Caco-2 (cell line): Measurements from ENCODE around the gene AP3B2. TPM values are rescaled to one million over a fixed set of nuclear protein-coding genes. Genes with fewer than 3 reads are reported as not detected.
"Not testable (repeated sequence)": the region's sequence is repeated elsewhere in the genome, so short reads cannot be mapped to it uniquely, and the experiment has no call there.

Source experiments
- BruUV-seq: library from RNA; stranded (reverse); fragments of 400-500 nt; replicated peaks from 2 replicates; lab custom pipeline; 2021; lab: Mats Ljungman, UMichigan
- CTCF ChIA-PET: fragments of 300-600 bp; sonication (Branson Sonifier 250); formaldehyde crosslinking; loops from one replicate; lab custom pipeline; 2022; ENCODE audit warnings: antibody characterized with exemption; lab: Charles Lee
- POLR2A ChIA-PET: fragments of 300-600 bp; sonication (Branson Sonifier 250); formaldehyde crosslinking; loops from one replicate; lab custom pipeline; 2022; ENCODE audit warnings: antibody characterized with exemption; lab: Charles Lee
- DNase-seq, 2 experiments: peaks; one replicate each; pipeline versions ENCODE4 v3.0.0 to v3.0.0-alpha.2; 2020 to 2022
- H3K27me3 ChIP-seq: replicated peaks from 2 replicates; pipeline ENCODE4 v1.6.0; 2011; ENCODE audit warnings: low read length; ENCODE audit not compliant: control insufficient read depth, insufficient read depth
- H3K36me3 ChIP-seq: 2 replicates; pipeline ENCODE4 v1.5.1; 2011; ENCODE audit warnings: low read length; ENCODE audit not compliant: control insufficient read depth, insufficient read depth
- H3K4me1 ChIP-seq: fragments of 250-450 bp; sonication (Bioruptor Pico); 2 replicates; pipeline ENCODE4 v1.5.1; 2020; ENCODE audit warnings: mild to moderate bottlenecking
- H3K4me3 ChIP-seq: 2 replicates; pipeline ENCODE4 v1.5.1; 2011; ENCODE audit warnings: low read depth, mild to moderate bottlenecking, control low read depth, low read length
- H3K9me3 ChIP-seq: fragments of 250-450 bp; sonication (Bioruptor Pico); 2 replicates; pipeline ENCODE4 v1.5.1; 2020; ENCODE audit warnings: mild to moderate bottlenecking, moderate library complexity
- H3K27ac Mint-ChIP-seq: one replicate; pipeline ENCODE4 v1.8.0; 2022; ENCODE audit warnings: mixed read lengths; ENCODE audit not compliant: unreplicated experiment
- H3K27me3 Mint-ChIP-seq: one replicate; pipeline ENCODE4 v1.8.0; 2022; ENCODE audit warnings: mixed read lengths; ENCODE audit not compliant: insufficient read depth, unreplicated experiment
- H3K36me3 Mint-ChIP-seq: one replicate; pipeline ENCODE4 v1.8.0; 2022; ENCODE audit warnings: mild to moderate bottlenecking, mixed read lengths; ENCODE audit not compliant: insufficient read depth, unreplicated experiment
- H3K4me1 Mint-ChIP-seq: one replicate; pipeline ENCODE4 v1.8.0; 2022; ENCODE audit warnings: low read depth, mixed read lengths; ENCODE audit not compliant: unreplicated experiment
- H3K4me3 Mint-ChIP-seq: one replicate; pipeline ENCODE4 v1.8.0; 2022; ENCODE audit warnings: mild to moderate bottlenecking, moderate library complexity, mixed read lengths; ENCODE audit not compliant: unreplicated experiment
- H3K9me3 Mint-ChIP-seq: one replicate; pipeline ENCODE4 v1.8.0; 2022; ENCODE audit warnings: mixed read lengths; ENCODE audit not compliant: unreplicated experiment
- CTCF ChIP-seq, 2 experiments: fragments of 200-600 bp in 1 of 2; IDR thresholded peaks; 1 replicate in 1 of 2; 2 replicates in 1 of 2; pipeline versions ENCODE4 v1.5.1 to v1.8.0; 2011 to 2022; ENCODE audit warnings: antibody characterized with exemption in 1 of 2, control low read depth in 1 of 2, inconsistent platforms in 1 of 2, low read depth in 1 of 2, low read length in 1 of 2, mild to moderate bottlenecking in 1 of 2, moderate library complexity in 1 of 2; ENCODE audit not compliant: insufficient read depth in 1 of 2, severe bottlenecking in 1 of 2, unreplicated experiment in 1 of 2
- intact Hi-C: fragments of 100-400 bp; cut with micrococcal nuclease; formaldehyde crosslinking; loops from one replicate; pipeline ENCODE4 v1.10.0; 2022; ENCODE audit not compliant: unreplicated experiment
- total RNA-seq: library from RNA; stranded (reverse); gene quantifications from 2 replicates; pipeline ENCODE4 v1.2.3, GENCODE V29; 2022

Gene AP3B2
- total RNA-seq, 1 experiment from 2014 or later = 0.82 TPM

DNA sequence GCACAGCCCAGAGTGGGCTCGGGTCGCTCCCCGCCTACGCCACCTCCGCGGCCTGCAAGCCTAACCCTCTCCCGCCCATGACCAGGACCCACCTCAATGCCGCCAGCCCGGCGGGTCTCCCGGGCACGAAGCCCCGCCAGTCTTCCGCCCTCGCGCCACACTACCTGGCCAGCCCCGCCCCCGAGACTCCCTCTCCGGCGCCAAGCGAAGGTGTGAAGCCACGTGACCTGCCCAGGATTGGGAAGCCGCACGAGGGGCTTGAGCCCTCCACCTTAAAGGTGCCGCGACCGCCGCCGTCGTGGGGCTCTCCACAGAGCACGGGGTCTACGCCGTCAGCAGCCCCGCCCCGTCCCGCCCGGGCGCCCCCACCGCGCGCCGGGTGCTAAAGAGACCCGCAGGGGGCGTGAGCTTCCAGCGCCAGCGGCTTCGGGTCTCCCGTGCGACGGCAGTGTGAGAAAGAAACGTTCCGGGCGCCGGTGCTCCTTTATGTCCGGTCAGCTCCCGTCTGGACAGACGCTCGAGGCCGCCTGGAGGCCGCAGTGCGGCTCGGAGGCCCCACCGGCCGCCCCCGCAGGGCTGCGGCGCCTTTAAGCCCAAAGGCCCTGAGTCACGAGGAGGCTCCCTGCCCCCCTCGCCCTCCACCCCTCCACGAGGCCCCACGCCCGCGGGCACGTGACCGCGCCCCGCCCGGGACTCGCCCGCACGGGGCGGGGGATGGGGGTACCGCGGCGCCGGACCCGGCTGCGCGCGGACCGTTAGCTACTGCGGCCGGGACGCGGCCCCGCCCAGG lies 62.4 kb downstream of the AP3B2 start, which contains the start of gene CPEB1:
CPEB1 (minus strand) TSS at position 319 of the 790 bp plus-strand sequence. CDS start 18,904 bp downstream, outside the sequence.
- DNase-seq = no peak
- CTCF ChIA-PET = no interaction called here
- POLR2A ChIA-PET = no interaction called here

GRCh38 chr15:82646250-82647044 lies 63.2 kb downstream of the AP3B2 start:
- Histone ChIP-seq H3K4me3 (no peak overlapping the region), H3K9me3 (no peaks in the 10 kb centered on the region), H3K36me3 (no peaks in the 10 kb centered on the region), H3K27me3 (no peaks in the 10 kb centered on the region), H3K4me1 (no peaks in the 10 kb centered on the region)
- POLR2A ChIA-PET = no interaction called here
- Mint-ChIP-seq H3K9me3 (no peaks in the 10 kb centered on the region), H3K27me3 (peaks cover 7% of the 10 kb centered on the region), H3K4me3 (no peak overlapping the region), H3K4me1 (no peaks in the 10 kb centered on the region), H3K36me3 (no peaks in the 10 kb centered on the region), H3K27ac (no peak overlapping the region)
- CTCF ChIA-PET = no interaction called here
- DNase-seq = no peak
- intact Hi-C loops = no loop called here
- no peak for TF ChIP-seq CTCF (IDR thresholded peaks at IDR 0.05; ENCODE audit: insufficient read depth in 1 of 2, low read depth in 1 of 2, low read length in 1 of 2, severe bottlenecking in 1 of 2, unreplicated experiment in 1 of 2)
- BruUV-seq = no TSS peak

More for the DNA sequence above, 62.4 kb downstream of the AP3B2 start, which contains the start of gene CPEB1:
- Mint-ChIP-seq H3K4me3 (no peak within 1 kb of the TSS), H3K36me3 (no peaks in the 10 kb centered on the region), H3K27me3 (peaks cover 10% of the 10 kb centered on the region), H3K27ac (no peak within 1 kb of the TSS), H3K4me1 (no peaks in the 10 kb centered on the region), H3K9me3 (no peaks in the 10 kb centered on the region)
- Histone ChIP-seq H3K36me3 (no peaks in the 10 kb centered on the region), H3K4me1 (no peaks in the 10 kb centered on the region), H3K4me3 (no peak within 1 kb of the TSS), H3K27me3 (no peaks in the 10 kb centered on the region), H3K9me3 (no peaks in the 10 kb centered on the region)
- intact Hi-C loops = no loop called here
- no peak for TF ChIP-seq CTCF (IDR thresholded peaks at IDR 0.05; ENCODE audit: insufficient read depth in 1 of 2, low read depth in 1 of 2, low read length in 1 of 2, severe bottlenecking in 1 of 2, unreplicated experiment in 1 of 2)
- no TSS peak for BruUV-seq

DNA sequence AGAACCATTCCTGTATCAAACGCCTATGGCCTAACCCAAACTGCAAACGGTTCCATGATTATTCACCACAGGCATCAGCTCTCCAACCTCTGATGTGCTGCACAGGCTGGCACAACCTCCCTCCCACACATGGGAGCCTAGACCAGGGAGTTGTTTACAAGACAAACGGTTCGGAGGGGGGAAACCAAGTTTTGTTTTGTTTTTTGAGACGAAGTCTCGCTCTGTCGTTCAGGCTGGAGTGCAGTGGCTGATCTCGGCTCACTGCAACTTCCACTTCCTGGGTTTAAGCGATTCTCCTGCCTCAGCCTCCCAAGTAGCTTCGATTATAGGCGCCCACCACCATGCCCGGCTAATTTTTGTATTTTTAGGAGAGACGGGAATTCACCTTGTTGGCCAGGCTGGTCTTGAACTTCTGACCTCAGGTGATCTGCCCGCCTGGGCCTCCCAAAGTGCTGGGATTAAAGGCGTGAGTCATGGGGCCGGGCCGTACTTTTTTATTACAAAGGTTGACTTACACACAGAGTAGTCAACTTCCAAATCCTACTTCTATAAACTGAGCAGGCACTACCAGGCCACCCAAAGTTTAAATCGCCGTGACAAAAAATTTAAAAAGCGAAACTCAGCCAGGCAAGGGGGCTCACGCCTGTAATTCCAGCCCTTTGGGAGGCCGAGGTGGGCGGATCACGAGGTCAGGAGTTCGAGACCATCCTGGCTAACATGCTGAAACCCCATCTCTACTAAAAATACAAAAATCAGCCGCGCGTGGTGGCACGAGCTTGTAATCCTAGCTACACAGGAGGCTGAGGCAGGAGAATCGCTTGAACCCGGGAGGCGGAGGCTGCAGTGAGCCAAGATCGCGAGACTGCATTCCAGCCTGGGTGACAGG lies 64.5 kb downstream of the AP3B2 start:
- H3K9me3 Mint-ChIP-seq, H3K27ac Mint-ChIP-seq, H3K4me1 ChIP-seq, H3K36me3 Mint-ChIP-seq, POLR2A ChIA-PET, CTCF ChIA-PET, H3K27me3 ChIP-seq, DNase-seq, BruUV-seq, H3K9me3 ChIP-seq, intact Hi-C loops, H3K36me3 ChIP-seq, H3K4me1 Mint-ChIP-seq, H3K4me3 Mint-ChIP-seq, H3K4me3 ChIP-seq: not testable (repeated sequence)
- H3K27me3 Mint-ChIP-seq = peaks cover 15% of the 10 kb centered on the region
